Measurements from ENCODE around the gene GALE. TPM values are rescaled to one million over a fixed set of nuclear protein-coding genes. Genes with fewer than 3 reads are reported as not detected.
"Not testable (repeated sequence)": the region's sequence is repeated elsewhere in the genome, so short reads cannot be mapped to it uniquely, and the experiment has no call there.

GALE gene
- total RNA-seq, 2 experiments from 2014 or later, result 40.7 to 43.6 TPM

- DNase-seq (no peak), ATAC-seq (no peak)
- Mint-ChIP-seq H3K9me3 (no peaks in the 10 kb centered on the region), H3K4me1 (ENCODE audit: low read depth) (no peaks in the 10 kb centered on the region), H3K27ac (no peak overlapping the region), H3K36me3 (ENCODE audit: low read depth) (peaks cover 23% of the 10 kb centered on the region), H3K27me3 (no peaks in the 10 kb centered on the region), H3K4me3 (no peak overlapping the region)
- ChIA-PET CTCF (interaction anchor here (0.6 to 2.6 kb wide), 5 partner anchors 11 to 802 kb away, joined by 3 to 14 read pairs (median 6); no protein-coding TSS in a partner anchor), POLR2A (no interaction called here)
- intact Hi-C loops (cut with micrococcal nuclease), result no loop called here
- TF ChIP-seq CTCF (IDR thresholded peaks at IDR 0.05), result no peak
These were observed 43.1 kb upstream of the GALE start for GRCh38 chr1:23843644-23844043.

- POLR2A ChIA-PET, result interaction anchor here (1.3 to 1.6 kb wide), 2 partner anchors 13 to 17 kb away, joined by 3 to 13 read pairs; partner anchors contain the start of gene HMGCL
- TF ChIP-seq CTCF (IDR thresholded peaks at IDR 0.05), result no peak
- peak overlapping the region; percentile 65 for H3K4me3 Mint-ChIP-seq
- peaks cover 3% of the 10 kb centered on the region for H3K27me3 Mint-ChIP-seq
- ATAC-seq, result peak; percentile 100
- H3K9me3 Mint-ChIP-seq, result no peaks in the 10 kb centered on the region
- no peak overlapping the region for H3K27ac Mint-ChIP-seq
- CTCF ChIA-PET, result interaction anchor here (0.7 to 1.3 kb wide), 4 partner anchors 16 to 31 kb away, joined by 3 to 7 read pairs (median 3); no protein-coding TSS in a partner anchor
- H3K4me1 Mint-ChIP-seq (ENCODE audit: low read depth), result peaks cover 12% of the 10 kb centered on the region
- H3K36me3 Mint-ChIP-seq (ENCODE audit: low read depth), result no peaks in the 10 kb centered on the region
- intact Hi-C loops (cut with micrococcal nuclease), result no loop called here
- DNase-seq, result peak; percentile 84
These were observed 37.9 kb upstream of the GALE start for GRCh38 chr1:23838401-23838866.

- intact Hi-C loops (cut with micrococcal nuclease), result no loop called here
- Mint-ChIP-seq H3K27ac (no peak overlapping the region), H3K27me3 (peaks cover 3% of the 10 kb centered on the region), H3K9me3 (no peaks in the 10 kb centered on the region), H3K4me1 (ENCODE audit: low read depth) (peaks cover 12% of the 10 kb centered on the region), H3K36me3 (ENCODE audit: low read depth) (no peaks in the 10 kb centered on the region), H3K4me3 (peak overlapping the region; percentile 65)
- ChIA-PET CTCF (interaction anchor here (0.7 to 1.3 kb wide), 4 partner anchors 16 to 31 kb away, joined by 3 to 7 read pairs (median 3); no protein-coding TSS in a partner anchor), POLR2A (interaction anchor here (1.3 to 1.6 kb wide), 2 partner anchors 13 to 16 kb away, joined by 3 to 13 read pairs; partner anchors contain the start of gene HMGCL)
- DNase-seq (peak; percentile 18), ATAC-seq (no peak)
- no peak for TF ChIP-seq CTCF (IDR thresholded peaks at IDR 0.05)
These were observed 37.4 kb upstream of the GALE start for GRCh38 chr1:23837908-23838307.

GRCh38 chr1:23836037-23836436, 35.5 kb upstream of the GALE start:
- H3K4me1 Mint-ChIP-seq (ENCODE audit: low read depth), result peaks cover 12% of the 10 kb centered on the region
- intact Hi-C loops (cut with micrococcal nuclease), result no loop called here
- DNase-seq, result no peak
- ChIA-PET CTCF (no interaction called here), POLR2A (no interaction called here)
- H3K9me3 Mint-ChIP-seq, result no peaks in the 10 kb centered on the region
- H3K36me3 Mint-ChIP-seq (ENCODE audit: low read depth), result no peaks in the 10 kb centered on the region
- H3K4me3 Mint-ChIP-seq, result no peak overlapping the region
- H3K27me3 Mint-ChIP-seq, result peaks cover 3% of the 10 kb centered on the region
- TF ChIP-seq CTCF (IDR thresholded peaks at IDR 0.05), result no peak
- H3K27ac Mint-ChIP-seq, result no peak overlapping the region
- no peak for ATAC-seq

GRCh38 chr1:23834156-23834555, 33.6 kb upstream of the GALE start:
- H3K9me3 Mint-ChIP-seq; ATAC-seq; DNase-seq; H3K36me3 Mint-ChIP-seq (ENCODE audit: low read depth); H3K27me3 Mint-ChIP-seq; H3K4me3 Mint-ChIP-seq; intact Hi-C loops (cut with micrococcal nuclease); H3K27ac Mint-ChIP-seq: not testable (repeated sequence)
- POLR2A ChIA-PET, result interaction anchor here (0.7 to 1.0 kb wide), 2 partner anchors 29 to 294 kb away, joined by 3 read pairs; no protein-coding TSS in a partner anchor
- CTCF ChIA-PET, result interaction anchor here (1.2 to 2.4 kb wide), 2 partner anchors 24 to 83 kb away, joined by 5 to 13 read pairs; no protein-coding TSS in a partner anchor
- peaks cover 15% of the 10 kb centered on the region for H3K4me1 Mint-ChIP-seq (ENCODE audit: low read depth)

All from activated CD8-positive, alpha-beta T cell treated with anti-CD3 and anti-CD28 coated beads for 36 hours (primary cell).